Stimulated activated CD8-positive, alpha-beta memory T cell treated with anti-CD3 and anti-CD28 coated beads, Interleukin-2, amount 100 ng/mL, for 1 hour (primary cell): ENCODE measurements around the gene MRPS21.
A peak's percentile ranks its signal among the peaks of the same experiment; 100 is the strongest.

Source experiments
- DNase-seq, 2 donors: peaks; one replicate each; pipeline ENCODE4 v3.0.0-alpha.2; 2020; ENCODE audit warnings: low read depth in 2 of 2

The MRPS21 gene

GRCh38 chr1:150293433-150294253, at the start of gene MRPS21:
MRPS21 (plus strand) TSS chr1:150293861; CDS start chr1:150294367, 506 bp downstream.
- peak; percentile 65 to 66 for DNase-seq

- DNase-seq = no peak
Measured at GRCh38 chr1:150249936-150250335, 43.7 kb upstream of the MRPS21 start.

- DNase-seq = no peak
Measured at GRCh38 chr1:150256198-150256553, 37.5 kb upstream of the MRPS21 start.

GRCh38 chr1:150256554-150257341, 36.9 kb upstream of the MRPS21 start:
- DNase-seq = no peak

- no peak for DNase-seq
Measured at GRCh38 chr1:150257624-150258585, 35.8 kb upstream of the MRPS21 start, which contains the start of gene CA14. CA14 (plus strand) TSS chr1:150257774; CDS start chr1:150258129, 355 bp downstream.

GRCh38 chr1:150259217-150259616, 34.4 kb upstream of the MRPS21 start:
- DNase-seq = no peak

- no peak for DNase-seq
Measured at GRCh38 chr1:150259758-150260669, 33.6 kb upstream of the MRPS21 start.

- DNase-seq = no peak
Measured at GRCh38 chr1:150261367-150261766, 32.3 kb upstream of the MRPS21 start.

- DNase-seq = no peak
Measured at GRCh38 chr1:150262388-150263320, 31.0 kb upstream of the MRPS21 start.

- no peak for DNase-seq
Measured at GRCh38 chr1:150263549-150263948, 30.1 kb upstream of the MRPS21 start.

- no peak for DNase-seq
Measured at GRCh38 chr1:150267896-150268295, 25.8 kb upstream of the MRPS21 start.

- DNase-seq = peak; percentile 3 to 15
Measured at GRCh38 chr1:150268340-150268704, 25.3 kb upstream of the MRPS21 start.

GRCh38 chr1:150268705-150269403, 24.8 kb upstream of the MRPS21 start, which contains the start of gene APH1A:
APH1A (minus strand) TSS chr1:150269016; CDS start chr1:150268810, 206 bp downstream.
- DNase-seq = peak; percentile 78 to 85

GRCh38 chr1:150269451-150269850, 24.2 kb upstream of the MRPS21 start:
- DNase-seq = no peak

- no peak for DNase-seq
Measured at GRCh38 chr1:150271291-150271959, 22.2 kb upstream of the MRPS21 start.

GRCh38 chr1:150273311-150273710, 20.4 kb upstream of the MRPS21 start:
- no peak for DNase-seq

GRCh38 chr1:150280138-150280707, 13.4 kb upstream of the MRPS21 start:
- no peak for DNase-seq

GRCh38 chr1:150281221-150281757, 12.4 kb upstream of the MRPS21 start:
- peak; percentile 21 to 22 for DNase-seq
